GM21737 (cell line): ENCODE data around the gene CFAP77.

Source experiments
- ATAC-seq: cut with Tn5 transposase; IDR thresholded peaks from one replicate; pipeline ENCODE4 v1.9.1; 2021; ENCODE audit warnings: mild to moderate bottlenecking, moderate library complexity; ENCODE audit not compliant: unreplicated experiment

CFAP77 gene

DNA sequence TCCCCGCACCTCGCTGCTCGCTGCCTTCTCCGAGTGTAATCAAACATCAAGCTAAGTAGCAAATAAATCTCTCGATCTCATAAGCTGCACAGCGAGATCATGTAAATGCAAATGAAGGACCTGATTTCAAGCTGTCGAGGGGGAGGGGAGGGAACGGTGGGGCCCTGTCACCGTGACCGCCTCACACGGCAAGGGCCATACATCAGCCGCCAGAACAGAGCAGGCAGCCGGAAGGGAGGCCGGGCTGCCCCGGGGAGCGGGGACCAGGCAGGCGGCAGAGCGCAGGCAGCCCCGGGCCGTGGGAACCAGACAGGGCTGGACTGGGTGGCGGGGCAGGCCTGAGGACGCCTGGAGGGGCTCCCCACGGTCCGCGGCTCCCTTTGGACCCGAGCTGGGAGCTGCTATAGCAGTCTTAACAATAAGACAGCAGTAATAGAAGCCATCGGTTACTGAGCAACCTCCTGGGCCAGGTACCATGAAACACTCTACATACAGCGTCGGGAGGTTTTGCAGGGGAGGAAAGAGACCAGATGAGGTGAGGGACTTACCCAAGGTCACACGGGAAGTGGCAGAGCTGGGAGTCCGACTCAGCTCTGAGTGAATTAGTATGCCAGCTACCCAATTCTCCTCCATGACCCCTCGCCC, 76.8 kb downstream of the CFAP77 start:
- no peak for ATAC-seq

DNA sequence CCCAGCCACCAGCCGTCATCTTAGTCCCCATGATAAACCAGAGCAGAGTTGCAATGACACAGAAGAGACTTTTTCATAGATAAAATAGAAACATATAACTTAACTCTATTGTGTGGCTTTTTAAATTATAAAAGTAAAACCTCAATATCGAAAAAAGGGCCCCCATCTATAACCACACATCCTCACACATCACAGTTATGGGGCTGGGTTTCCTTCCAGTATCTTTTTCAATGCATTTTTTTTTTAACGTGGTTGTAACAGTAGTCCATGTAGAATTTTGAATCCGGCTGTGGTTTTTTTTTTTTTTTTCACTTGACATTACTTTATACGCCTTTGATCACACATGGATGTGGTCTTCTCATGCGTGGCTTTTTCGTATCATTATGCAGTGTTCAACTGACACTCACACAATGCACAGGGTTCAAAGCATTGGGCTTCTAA, 77.4 kb downstream of the CFAP77 start:
- no peak for ATAC-seq

DNA sequence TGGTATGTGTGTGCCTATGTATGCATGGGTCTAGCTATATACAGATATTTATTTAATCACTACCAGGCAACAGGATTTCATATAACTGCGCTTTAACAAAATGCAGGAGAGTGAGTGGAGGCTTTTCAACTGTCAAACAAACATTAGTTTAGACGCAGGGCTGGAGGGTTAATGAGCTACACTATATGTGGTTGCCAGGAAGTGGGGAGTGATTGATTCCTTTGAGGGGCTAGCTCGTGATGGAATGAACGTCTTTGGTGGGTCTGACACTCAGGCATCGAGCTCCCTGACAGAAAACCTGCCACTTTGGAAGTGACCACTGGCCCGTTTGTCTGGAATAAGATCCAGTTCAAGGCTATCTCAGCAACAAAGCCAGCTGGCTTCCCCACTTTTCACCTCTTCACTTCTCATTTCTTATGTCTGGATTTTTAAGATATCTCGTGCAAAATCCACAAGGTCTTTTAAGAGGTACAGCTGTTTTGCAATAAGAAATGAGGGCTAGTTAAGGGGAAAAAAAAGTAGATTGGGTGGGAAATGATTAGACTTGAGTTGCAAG, 78.0 kb downstream of the CFAP77 start:
- no peak for ATAC-seq

DNA sequence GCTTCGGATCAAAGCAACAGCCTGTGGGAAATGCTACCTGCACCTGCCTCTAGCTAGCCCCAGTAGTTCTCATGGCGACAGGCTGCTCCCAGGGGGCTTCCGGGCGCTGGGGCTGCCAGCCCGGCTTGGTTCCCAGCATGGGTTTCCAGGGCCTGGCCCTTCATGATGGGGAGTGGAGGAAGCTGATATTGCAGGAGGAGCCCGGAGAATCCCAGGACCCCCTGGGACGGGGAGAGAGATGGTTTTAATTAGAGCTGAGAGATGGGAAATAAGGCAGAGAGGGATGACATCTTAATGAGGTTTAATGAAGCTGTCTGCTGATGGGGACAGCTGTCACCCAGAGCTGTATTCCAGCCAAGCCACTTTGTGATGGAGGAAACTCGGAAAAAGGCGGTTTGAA, 78.6 kb downstream of the CFAP77 start:
- no peak for ATAC-seq

DNA sequence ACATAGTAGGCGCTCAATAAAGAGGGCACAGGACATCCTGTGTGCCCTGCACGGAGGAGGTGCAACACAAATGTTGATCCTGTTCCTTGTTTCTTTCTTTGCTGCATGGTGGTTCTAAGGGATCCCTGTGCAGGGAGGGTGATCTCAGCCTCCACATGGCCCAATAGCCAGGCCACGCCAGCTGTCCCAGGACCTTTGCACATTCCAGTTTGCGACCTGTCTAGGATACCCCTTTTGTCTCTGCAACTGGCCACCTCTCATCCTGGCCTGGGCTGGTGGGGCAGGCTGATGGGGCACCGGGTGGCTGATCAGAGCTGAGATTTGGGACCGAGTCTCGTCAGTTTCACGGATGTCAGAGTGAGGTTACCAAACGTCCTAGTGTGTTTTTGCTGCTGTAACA, 79.5 kb downstream of the CFAP77 start:
- no peak for ATAC-seq

DNA sequence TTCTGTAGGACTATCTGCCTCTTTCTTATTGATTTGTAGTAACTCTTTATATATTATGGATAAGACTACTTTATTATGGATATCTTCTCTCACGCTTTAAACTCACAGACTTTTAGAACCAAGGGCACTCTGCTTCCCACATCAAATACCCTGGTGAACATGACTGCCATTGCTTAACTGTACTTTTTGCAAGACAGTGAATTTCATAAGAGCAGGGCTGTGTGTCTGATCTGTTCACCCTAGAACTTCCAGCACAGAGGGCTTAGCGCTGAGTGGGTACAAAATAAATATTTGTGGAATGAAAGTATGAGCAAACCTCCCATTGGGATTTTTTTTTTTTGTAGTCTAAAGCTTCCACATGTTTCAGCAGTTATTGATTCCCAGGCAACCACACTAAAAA, 84.8 kb downstream of the CFAP77 start:
- no peak for ATAC-seq

DNA sequence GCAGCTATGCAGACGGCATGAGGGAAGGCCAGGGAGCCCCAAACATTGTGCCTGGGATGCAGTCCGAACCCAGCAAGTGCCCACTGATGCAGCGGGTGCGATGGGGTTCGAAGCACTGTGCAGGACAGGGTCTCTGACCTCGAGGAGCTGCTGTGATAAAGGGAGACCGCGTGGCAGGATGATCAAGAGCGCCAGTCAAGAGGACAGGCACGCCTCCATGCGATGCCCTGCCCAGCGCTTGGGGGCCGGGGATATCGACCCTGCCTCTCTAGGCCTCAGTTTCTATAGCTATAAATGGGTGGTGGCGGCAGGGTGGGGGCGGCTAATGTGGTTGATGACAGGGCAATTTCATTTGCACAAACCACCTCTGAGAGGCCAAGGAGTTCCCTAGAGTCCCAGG, 87.7 kb downstream of the CFAP77 start:
- ATAC-seq = no peak

DNA sequence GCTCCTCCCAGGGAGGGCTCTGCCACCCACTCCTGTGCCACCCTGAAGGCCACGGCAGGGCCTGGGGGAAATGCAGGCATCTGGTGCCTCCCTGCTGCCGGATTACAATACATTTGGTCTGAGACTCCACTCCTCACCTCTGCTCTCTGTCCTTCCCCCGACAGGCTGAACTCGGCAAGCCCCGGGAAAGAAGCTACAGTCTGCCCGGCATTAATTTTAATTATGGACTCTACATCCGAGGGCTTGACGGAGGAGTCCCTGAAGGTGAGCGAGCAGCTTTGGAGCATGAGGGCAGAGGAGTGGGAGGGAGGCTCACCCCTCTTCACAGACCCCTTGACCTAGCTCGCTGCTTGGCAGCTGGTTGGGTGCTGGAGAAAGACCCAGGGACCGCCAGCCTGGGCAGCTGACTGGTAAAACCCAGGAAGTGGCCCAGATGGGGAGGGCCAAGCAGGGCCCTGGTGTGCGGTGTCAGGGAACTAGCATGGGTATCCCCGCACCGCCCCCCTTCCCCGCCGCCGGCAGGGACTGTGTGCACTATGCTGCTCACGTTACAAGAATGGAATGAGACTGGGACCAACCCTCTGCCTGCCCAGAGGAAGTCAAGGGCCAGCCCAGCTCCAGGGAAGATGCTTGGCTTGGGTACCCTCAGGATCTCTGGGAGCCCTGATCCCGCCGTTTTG, 88.7 kb downstream of the CFAP77 start:
- no peak for ATAC-seq

DNA sequence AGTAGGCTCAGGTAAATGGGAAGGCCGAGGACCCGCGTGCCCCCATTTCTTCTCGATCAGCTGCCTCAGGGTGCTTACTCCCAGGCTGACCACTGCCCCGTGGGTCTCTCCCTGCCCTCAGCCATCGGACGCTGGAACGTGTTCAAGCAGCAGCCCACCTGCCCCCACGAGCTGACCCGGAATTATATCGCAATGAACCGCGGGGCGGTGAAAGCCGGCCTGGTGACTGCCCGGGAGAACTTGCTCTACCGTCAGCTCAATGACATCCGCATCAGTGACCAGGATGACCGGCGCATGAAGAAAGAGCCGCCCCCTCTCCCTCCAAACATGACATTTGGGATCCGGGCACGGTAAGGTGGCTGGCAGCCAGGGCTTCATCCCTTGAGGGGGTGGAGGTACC, 89.2 kb downstream of the CFAP77 start:
- no peak for ATAC-seq

DNA sequence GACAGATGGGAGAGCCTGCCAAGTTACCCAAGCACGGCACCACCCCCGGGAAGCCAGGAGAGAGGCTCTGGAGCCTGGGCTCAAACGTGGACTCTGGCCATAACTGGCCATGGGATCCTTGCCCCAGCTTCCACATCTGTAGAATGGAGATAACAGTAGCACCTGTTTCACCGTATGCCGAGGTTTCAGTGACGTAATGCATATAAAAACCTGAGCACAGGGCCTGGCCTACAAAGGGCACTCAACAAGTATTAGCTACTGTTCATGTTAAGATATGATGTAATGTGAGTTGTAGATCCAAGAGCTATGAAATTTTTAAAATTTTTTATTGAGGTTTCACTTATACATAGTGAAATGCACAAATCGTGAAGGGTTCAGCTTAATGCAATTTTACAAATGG, 90.2 kb downstream of the CFAP77 start:
- ATAC-seq = no peak

DNA sequence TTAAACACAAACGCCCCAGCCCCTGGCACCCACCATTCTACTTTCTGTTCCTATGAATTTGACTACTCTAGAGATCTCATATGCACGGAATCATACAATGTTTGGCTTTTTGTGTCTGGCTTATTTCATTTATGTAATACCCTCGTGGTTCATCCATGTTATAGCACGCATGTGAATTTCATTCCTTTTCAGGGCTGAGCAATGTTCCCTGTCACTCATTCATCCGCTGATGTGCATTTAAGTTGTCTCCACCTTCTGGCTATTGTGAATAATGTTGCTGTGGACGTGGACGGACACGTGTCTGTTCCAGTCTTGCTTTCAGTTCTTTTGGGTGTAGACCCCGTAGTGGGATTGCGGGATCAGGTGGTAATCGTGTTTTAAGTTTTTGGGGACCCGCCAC, 92.5 kb downstream of the CFAP77 start:
- no peak for ATAC-seq

DNA sequence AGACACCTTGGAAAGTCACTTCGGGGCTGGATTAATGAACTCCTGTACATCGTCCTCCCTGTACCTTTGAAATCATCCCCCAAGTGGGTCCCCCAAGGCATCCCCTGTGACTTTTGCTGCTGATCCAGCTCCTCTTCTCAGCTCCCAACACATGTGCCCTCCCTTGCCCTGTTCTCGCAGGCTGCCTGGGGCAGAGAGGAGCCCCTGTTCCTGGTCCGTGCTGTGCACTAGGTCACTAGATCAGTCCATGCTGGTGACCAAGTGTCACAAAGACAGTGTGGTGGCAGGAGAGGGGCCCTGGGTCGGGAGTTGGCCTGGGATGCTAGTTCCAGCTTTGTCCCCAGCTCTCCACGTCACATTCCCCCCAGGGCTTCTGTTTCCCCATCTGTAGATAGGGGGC, 93.1 kb downstream of the CFAP77 start:
- no peak for ATAC-seq

DNA sequence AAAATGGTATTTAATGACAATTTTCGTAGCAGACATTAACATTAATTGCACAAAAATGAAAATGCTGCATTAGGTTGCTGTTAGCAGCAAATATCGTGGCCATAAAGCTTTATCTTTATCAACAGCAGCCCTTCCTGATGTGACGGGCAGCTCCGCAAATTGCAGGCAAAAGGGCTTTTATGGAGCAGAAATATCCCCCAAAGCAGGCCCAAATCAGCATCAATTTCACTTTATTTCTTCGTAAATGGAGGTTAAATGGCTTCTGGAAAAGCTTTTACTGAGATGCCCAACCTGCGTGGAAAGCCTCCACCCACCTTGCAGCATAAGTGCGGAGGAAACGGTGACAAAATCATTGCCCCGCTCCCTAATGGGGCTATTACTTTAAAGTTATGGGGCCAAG, 94.5 kb downstream of the CFAP77 start:
- no peak for ATAC-seq

DNA sequence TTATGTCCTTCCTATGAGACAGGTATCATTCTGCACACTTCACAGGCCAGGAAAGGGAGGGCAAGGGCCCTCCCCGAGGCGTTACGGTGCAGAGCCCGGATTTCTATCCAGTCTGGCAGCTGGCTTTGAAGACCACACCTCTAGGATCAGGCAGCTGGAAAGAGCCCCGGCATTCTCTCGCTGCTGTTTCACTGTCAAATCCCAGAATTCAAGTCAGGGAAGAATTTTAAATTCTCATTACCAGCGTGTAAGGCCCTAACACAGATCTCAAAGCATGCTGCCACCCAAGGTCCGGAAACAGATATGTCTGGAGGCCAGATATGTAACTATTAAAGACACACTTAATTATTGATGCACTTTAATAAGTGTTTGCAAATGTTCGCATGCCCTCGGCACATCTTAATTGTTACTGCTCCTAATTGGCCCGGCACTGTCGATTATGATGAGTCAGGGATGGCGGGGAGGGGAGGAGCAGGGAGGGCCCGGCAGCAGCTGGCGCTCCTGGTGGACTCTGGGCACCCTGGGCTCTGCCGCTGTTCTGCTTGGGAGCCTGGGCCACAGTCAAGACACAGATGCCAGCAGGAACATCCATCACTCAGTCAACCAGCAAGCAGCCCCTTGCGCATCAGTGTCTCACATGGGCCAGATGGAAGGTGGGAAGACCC, 96.1 kb downstream of the CFAP77 start:
- no peak for ATAC-seq

DNA sequence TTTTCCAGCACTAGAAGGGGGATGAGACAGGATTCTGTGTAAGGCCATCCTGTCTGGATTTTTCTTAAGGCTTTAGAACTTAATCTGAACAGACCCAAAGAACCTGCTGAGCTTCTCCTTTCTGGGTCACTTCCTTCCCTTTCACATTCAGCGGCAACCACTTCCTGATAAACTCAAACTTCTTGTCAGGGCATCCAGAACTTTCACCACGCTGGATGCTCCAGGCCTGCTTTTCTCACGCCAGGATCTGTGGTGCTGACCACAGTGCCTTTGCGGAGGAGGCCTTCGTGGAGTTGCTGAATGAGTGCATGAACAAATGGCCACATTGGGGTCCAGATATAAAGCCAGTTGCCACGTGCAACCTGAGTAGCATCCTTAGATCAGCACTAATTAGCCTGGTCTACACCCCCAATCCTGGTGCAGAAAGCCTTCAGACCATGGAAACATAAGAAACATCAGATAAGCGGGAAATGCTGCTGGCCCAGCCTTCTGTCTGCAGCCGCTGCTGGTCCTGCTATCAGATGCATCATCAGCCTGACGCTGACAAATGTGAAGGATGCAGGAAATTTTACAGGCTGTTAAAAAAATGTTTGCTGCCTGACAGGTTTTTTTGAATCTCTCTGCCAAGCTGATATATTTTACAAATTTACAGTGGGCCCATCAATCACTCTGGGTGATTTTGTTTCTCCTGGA, 97.1 kb downstream of the CFAP77 start:
- no peak for ATAC-seq

DNA sequence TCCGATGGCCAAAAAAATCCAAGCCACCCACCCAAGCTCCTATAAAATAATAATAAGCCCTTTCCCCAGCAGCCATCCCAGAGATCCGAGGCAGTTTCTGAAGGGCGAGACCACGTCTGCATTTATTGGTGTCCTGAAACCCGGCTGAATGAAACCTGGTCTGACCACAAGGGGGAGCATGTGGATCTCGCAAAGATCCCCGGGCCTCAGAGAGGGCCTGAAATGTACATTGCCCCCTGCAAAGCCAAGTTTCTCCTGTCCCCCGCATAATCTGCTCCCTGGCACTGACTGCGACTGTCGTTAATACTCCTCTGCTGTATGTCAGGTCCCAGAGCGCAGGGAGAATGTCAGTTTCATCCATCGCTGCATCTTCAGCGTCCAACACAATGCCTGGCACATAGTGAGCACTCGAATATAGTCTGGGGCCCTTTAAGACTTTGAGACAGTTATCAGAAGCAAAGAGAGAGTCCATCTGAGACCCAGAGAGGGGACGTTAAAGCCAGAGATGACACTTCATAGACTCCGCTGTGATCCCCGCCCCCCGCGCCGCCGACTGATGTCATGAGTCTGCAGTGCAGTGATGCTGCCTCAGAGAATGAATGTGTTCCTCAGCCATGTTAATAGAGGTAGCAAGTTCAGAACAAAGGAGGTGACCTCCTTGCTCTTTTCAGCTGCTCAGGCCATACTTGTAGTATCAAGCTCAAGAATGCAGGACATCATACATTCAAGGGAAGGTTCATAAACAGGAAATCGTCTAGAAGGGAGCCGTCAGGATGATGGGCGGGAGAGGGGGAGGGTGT, 97.9 kb downstream of the CFAP77 start:
- no peak for ATAC-seq

DNA sequence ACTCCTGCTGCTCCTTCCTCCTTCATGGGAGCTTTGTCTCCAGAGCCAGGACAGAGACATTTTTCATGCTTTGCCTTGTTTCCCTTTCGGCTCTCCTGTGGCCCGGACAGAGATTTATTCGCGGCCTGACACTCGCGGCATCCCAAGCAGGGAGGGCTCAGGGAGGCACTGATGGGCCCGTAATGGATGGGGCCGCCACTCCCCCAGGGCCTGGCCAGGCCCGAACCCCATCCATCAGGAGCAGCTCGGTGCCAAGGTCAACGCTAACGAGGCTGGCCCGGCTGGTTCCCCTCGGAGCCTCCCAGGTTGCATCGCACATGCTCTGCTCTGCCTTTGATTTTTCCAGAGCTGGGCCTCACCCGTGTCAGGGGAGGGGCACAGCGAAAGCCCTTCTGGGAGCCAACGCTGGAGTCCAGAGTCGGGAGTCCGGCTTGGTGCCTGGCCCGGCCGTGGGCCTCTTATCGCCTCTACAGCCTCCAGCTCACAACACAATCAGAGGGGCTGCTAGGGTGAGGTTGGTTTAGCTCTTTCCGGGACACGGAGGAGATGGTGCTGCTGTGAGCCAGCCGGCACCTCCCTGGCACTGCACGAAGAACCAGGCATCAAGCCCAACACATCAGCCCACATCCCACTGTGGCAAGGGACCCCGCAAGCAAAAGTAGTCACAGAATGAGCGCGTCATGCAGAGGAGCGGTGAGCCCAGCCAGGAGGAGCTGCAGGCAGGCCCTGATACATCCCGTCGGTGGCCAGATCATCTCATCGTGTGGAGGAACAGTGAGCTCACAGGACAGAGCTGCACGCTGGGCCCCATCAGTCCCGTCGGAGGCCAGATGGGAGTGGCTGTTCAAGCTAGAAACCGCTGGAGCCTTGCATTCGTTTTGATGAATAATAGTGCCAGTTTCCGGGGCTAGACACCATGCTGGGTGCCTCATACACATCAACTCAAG, 100.2 kb downstream of the CFAP77 start:
- ATAC-seq = no peak

DNA sequence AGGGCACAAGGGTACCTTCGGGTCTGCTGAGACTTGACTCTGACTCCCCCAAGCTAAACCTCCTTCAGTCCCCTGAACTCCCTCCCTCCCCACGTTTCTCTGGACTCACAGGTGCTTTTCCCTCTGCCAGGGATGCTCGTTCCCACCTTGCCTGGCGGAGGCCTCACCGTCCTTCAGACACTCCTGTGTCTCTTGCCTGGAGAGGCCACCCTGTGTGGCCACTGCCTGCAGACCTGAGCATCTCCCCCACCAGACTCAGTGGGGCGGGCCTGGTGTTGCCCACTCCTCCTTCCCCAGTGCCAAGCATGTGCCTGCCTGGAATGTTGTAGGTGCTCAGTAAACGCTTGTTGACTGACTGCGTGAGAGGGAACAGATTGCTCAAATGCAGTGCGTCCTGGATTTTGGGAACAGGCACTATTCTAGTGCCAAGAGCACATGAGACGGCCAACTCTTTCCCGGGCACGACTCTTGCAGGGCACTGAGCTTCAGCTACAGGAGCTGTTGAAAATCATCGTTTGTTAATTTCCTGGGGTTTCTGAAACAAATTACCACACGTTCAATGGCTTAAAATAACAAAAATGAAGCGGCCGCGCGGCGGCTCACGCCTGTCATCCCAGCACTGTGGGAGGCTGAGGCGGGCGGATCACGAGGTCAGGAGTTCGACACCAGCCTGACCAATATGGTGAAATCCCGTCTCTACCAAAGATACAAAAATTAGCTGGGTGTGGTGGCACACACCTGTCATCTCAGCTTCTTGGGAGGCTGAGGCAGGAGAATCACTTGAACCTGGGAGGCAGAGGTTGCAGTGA, 101.4 kb downstream of the CFAP77 start:
- no peak for ATAC-seq

DNA sequence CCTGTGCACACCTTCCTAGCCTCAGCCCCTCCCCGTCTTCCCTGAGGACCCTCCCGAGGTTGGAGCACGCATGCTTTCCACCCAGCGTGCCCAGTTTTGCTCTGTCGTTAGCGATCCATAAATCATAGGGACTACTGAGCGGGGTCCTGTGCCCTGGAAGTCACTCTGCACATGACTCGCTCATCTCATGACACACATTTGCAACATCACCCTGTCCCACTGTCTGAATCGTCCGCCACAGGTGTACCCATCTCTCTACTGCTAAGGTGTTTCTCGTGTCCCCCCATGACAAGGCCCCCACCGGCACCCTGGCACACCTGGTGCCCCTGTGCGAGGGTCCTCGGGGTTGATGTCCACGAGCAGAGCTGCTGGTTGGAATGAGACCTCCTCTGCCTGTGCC, 103.4 kb downstream of the CFAP77 start:
- ATAC-seq = no peak
